Activated naive CD8-positive, alpha-beta T cell treated with anti-CD3 and anti-CD28 coated beads, Interleukin-2, amount 50 U/mL, for 16 hours (primary cell): ENCODE results near the gene ABCG2.
"Not testable (repeated sequence)": the region's sequence is repeated elsewhere in the genome, so short reads cannot be mapped to it uniquely, and the experiment has no call there.

Experiments used
- DNase-seq: peaks from one replicate; pipeline ENCODE4 v3.0.0-alpha.2; 2020; ENCODE audit warnings: low read depth, low spot score

ABCG2 gene

GRCh38 chr4:88166608-88167007 lies 8.2 kb upstream of the ABCG2 start:
- DNase-seq = no peak

- DNase-seq = no peak
Measured at GRCh38 chr4:88163336-88163735, 4.9 kb upstream of the ABCG2 start.

- no peak for DNase-seq
Measured at GRCh38 chr4:88162626-88163025, 4.2 kb upstream of the ABCG2 start.

- DNase-seq = no peak
Measured at GRCh38 chr4:88159229-88159725, 838 bp upstream of the ABCG2 start.

GRCh38 chr4:88158038-88158488 lies 376 bp downstream of the ABCG2 start:
- DNase-seq = no peak

GRCh38 chr4:88152331-88152730 lies 6.1 kb downstream of the ABCG2 start:
- not testable (repeated sequence) for DNase-seq

- no peak for DNase-seq
Measured at GRCh38 chr4:88148560-88148959, 9.9 kb downstream of the ABCG2 start.

- DNase-seq = no peak
Measured at GRCh38 chr4:88147799-88148217, 10.6 kb downstream of the ABCG2 start.

- no peak for DNase-seq
Measured at GRCh38 chr4:88146891-88147290, 11.5 kb downstream of the ABCG2 start.

- no peak for DNase-seq
Measured at GRCh38 chr4:88144866-88145300, 13.6 kb downstream of the ABCG2 start.

GRCh38 chr4:88144048-88144447 lies 14.4 kb downstream of the ABCG2 start:
- DNase-seq = no peak

- DNase-seq = no peak
Measured at GRCh38 chr4:88143504-88143903, 14.9 kb downstream of the ABCG2 start.

- no peak for DNase-seq
Measured at GRCh38 chr4:88138561-88138960, 19.9 kb downstream of the ABCG2 start.

GRCh38 chr4:88137112-88137511 lies 21.3 kb downstream of the ABCG2 start:
- DNase-seq = no peak

- no peak for DNase-seq
Measured at GRCh38 chr4:88136249-88136648, 22.2 kb downstream of the ABCG2 start.

- no peak for DNase-seq
Measured at GRCh38 chr4:88135356-88135663, 23.1 kb downstream of the ABCG2 start.

GRCh38 chr4:88134536-88135355 lies 23.7 kb downstream of the ABCG2 start:
- DNase-seq = no peak

- no peak for DNase-seq
Measured at GRCh38 chr4:88134111-88134510, 24.3 kb downstream of the ABCG2 start.

GRCh38 chr4:88130544-88131305 lies 27.7 kb downstream of the ABCG2 start:
- no peak for DNase-seq

- no peak for DNase-seq
Measured at GRCh38 chr4:88130003-88130402, 28.4 kb downstream of the ABCG2 start.

GRCh38 chr4:88122260-88122659 lies 36.2 kb downstream of the ABCG2 start:
- not testable (repeated sequence) for DNase-seq

GRCh38 chr4:88119943-88120342 lies 38.5 kb downstream of the ABCG2 start:
- DNase-seq = no peak

GRCh38 chr4:88115587-88115986 lies 42.9 kb downstream of the ABCG2 start:
- DNase-seq = no peak
